ENCODE measurements around the gene REELD1. TPM values are rescaled to one million over a fixed set of nuclear protein-coding genes. Genes with fewer than 3 reads are reported as not detected.

Gene REELD1
- total RNA-seq, 1 donor from 2014 or later: 0.74 TPM

GRCh38 chr4:146257511-146257910 is 43.2 kb downstream of the REELD1 start:
- Histone ChIP-seq H3K36me3 (no peaks in the 10 kb centered on the region), H3K27ac (no peak overlapping the region), H3K9me3 (no peaks in the 10 kb centered on the region), H3K4me3 (no peak overlapping the region), H3K4me1 (no peaks in the 10 kb centered on the region), H3K27me3 (no peaks in the 10 kb centered on the region)
- DNase-seq (ENCODE audit: extremely low spot score in 2 of 2): no peak
- TF ChIP-seq POLR2A (IDR thresholded peaks at IDR 0.05): no peak
- no peak for TF ChIP-seq POLR2AphosphoS5 (IDR thresholded peaks at IDR 0.05; ENCODE audit: insufficient read depth in 1 of 2, low read depth in 1 of 2)
- no peak for TF ChIP-seq CTCF (IDR thresholded peaks at IDR 0.05)
- intact Hi-C loops (cut with DNase I): no loop called here

- H3K4me1 ChIP-seq: no peaks in the 10 kb centered on the region
- H3K27ac ChIP-seq: no peak overlapping the region
- H3K36me3 ChIP-seq: no peaks in the 10 kb centered on the region
- no peaks in the 10 kb centered on the region for H3K9me3 ChIP-seq
- H3K4me3 ChIP-seq: no peak overlapping the region
- no peak for DNase-seq (ENCODE audit: extremely low spot score in 2 of 2)
- TF ChIP-seq POLR2A (IDR thresholded peaks at IDR 0.05) (no peak), CTCF (IDR thresholded peaks at IDR 0.05) (no peak)
- no peaks in the 10 kb centered on the region for H3K27me3 ChIP-seq
- intact Hi-C loops (cut with DNase I): no loop called here
These were observed 46.2 kb downstream of the REELD1 start for GRCh38 chr4:146260521-146260920.

- Histone ChIP-seq H3K36me3 (no peaks in the 10 kb centered on the region), H3K4me1 (no peaks in the 10 kb centered on the region), H3K27me3 (no peaks in the 10 kb centered on the region), H3K4me3 (no peak overlapping the region), H3K27ac (no peak overlapping the region), H3K9me3 (no peaks in the 10 kb centered on the region)
- no peak for DNase-seq (ENCODE audit: extremely low spot score in 2 of 2)
- TF ChIP-seq POLR2AphosphoS5 (IDR thresholded peaks at IDR 0.05; ENCODE audit: insufficient read depth in 1 of 2, low read depth in 1 of 2) (no peak), POLR2A (IDR thresholded peaks at IDR 0.05) (no peak), CTCF (IDR thresholded peaks at IDR 0.05) (no peak)
- intact Hi-C loops (cut with DNase I): no loop called here
These were observed 46.7 kb downstream of the REELD1 start for GRCh38 chr4:146261041-146261440.

- Histone ChIP-seq H3K4me3 (no peak overlapping the region), H3K27me3 (no peaks in the 10 kb centered on the region), H3K9me3 (no peaks in the 10 kb centered on the region), H3K27ac (no peak overlapping the region), H3K36me3 (no peaks in the 10 kb centered on the region), H3K4me1 (no peaks in the 10 kb centered on the region)
- intact Hi-C loops (cut with DNase I): no loop called here
- TF ChIP-seq CTCF (IDR thresholded peaks at IDR 0.05) (no peak), POLR2A (IDR thresholded peaks at IDR 0.05) (no peak), POLR2AphosphoS5 (IDR thresholded peaks at IDR 0.05; ENCODE audit: insufficient read depth in 1 of 2, low read depth in 1 of 2) (no peak)
- DNase-seq (ENCODE audit: extremely low spot score in 2 of 2): no peak
These were observed 49.5 kb downstream of the REELD1 start for GRCh38 chr4:146263793-146264192.

- intact Hi-C loops (cut with DNase I): no loop called here
- Histone ChIP-seq H3K27me3 (no peaks in the 10 kb centered on the region), H3K4me3 (no peak overlapping the region), H3K36me3 (no peaks in the 10 kb centered on the region), H3K9me3 (no peaks in the 10 kb centered on the region), H3K4me1 (no peaks in the 10 kb centered on the region), H3K27ac (no peak overlapping the region)
- TF ChIP-seq POLR2A (IDR thresholded peaks at IDR 0.05) (no peak), CTCF (IDR thresholded peaks at IDR 0.05) (no peak), POLR2AphosphoS5 (IDR thresholded peaks at IDR 0.05; ENCODE audit: insufficient read depth in 1 of 2, low read depth in 1 of 2) (no peak)
- no peak for DNase-seq (ENCODE audit: extremely low spot score in 2 of 2)
These were observed 51.7 kb downstream of the REELD1 start for GRCh38 chr4:146265950-146266490.

All from vagina (tissue), 2 donors.